OCI-M1 (cell line): ENCODE data around the gene FAM186B.
"Not testable (repeated sequence)": the region's sequence is repeated elsewhere in the genome, so short reads cannot be mapped to it uniquely, and the experiment has no call there.

ENCODE experiments used
- DNase-seq: peaks from one replicate; lab custom pipeline; 2025; lab: John Stamatoyannopoulos, UW

Gene FAM186B

GRCh38 chr12:49605539-49605938, at the start of gene FAM186B:
TSS of gene FAM186B (minus strand) at chr12:49605639. CDS start at chr12:49605477, 162 bp downstream.
- DNase-seq: not testable (repeated sequence)

GRCh38 chr12:49654715-49655114, 49.3 kb upstream of the FAM186B start:
- DNase-seq: no peak

- DNase-seq: no peak
Measured at GRCh38 chr12:49652921-49653520, 47.6 kb upstream of the FAM186B start.

DNA sequence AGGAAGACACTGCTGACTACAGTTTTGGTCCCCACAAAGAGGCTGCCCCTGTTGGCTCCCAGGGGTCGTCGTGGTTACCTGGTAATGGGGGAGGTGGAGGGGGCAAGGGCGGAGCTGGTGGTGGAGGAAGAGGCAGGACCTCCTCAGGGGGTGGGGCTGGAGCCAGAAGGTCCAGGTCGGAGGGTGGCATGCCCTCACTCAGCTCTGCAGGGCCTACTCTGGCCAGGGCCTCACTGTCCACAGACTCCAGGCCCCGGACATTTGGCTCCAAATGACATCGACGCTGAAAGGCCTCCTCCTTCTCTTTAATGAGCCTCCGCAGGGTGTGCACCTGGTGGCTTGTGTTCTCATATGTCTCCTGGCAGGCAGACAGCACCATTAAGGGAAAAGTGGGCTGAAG, 46.4 kb upstream of the FAM186B start:
- no peak for DNase-seq

DNA sequence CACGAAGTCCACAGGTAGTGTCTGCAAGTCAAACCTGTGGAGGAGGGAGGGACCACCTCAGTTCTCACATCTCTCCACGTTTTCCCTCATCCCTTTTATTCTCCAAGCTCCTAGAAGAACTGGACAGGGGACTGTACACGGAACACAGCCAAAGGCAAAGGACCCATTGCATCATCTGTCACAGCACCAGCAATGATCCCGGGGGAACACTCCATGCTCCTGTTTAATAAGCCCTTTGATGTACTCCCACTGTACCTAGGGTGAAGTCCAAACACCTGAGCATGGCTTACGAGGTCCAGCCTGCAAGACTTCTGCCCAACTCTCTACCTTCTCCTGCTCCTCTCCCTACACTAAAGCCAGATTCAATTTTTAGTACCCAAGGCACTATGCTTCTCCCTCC, 44.5 kb upstream of the FAM186B start:
- no peak for DNase-seq

DNA sequence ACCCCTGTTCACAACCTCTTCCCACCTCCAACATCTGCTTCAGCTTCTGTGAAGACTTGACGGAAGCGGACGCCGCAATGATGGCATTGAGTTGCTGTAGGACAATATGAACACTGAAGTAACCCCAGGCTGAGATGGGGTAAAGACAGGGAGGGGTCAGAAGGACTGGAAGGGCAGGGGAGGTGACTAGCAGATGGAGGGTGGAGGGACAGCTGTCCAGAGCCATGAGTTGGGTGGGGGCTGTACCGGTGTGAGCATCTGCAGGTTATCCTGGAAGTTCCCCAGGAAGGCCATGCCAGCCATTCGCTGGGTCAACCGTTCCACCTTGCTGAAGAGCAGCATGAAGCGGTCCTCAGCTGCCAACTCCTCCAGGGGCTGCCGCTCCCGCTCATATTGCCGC, 44.0 kb upstream of the FAM186B start:
- no peak for DNase-seq

DNA sequence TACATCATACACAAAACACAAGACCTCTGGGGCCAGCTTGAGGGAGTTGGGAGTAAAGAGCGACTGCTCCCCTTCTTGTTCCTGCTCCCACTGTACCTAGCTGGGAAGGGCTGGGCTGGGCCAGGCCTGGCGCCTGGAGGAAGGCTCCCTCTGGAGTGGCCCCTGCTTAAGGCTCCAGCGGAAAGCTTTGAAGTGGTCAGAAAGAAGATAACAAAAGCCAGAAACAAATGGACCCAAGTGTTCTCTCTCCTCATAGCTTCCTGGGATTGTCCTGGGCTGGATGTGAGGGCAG, 43.2 kb upstream of the FAM186B start:
- no peak for DNase-seq

DNA sequence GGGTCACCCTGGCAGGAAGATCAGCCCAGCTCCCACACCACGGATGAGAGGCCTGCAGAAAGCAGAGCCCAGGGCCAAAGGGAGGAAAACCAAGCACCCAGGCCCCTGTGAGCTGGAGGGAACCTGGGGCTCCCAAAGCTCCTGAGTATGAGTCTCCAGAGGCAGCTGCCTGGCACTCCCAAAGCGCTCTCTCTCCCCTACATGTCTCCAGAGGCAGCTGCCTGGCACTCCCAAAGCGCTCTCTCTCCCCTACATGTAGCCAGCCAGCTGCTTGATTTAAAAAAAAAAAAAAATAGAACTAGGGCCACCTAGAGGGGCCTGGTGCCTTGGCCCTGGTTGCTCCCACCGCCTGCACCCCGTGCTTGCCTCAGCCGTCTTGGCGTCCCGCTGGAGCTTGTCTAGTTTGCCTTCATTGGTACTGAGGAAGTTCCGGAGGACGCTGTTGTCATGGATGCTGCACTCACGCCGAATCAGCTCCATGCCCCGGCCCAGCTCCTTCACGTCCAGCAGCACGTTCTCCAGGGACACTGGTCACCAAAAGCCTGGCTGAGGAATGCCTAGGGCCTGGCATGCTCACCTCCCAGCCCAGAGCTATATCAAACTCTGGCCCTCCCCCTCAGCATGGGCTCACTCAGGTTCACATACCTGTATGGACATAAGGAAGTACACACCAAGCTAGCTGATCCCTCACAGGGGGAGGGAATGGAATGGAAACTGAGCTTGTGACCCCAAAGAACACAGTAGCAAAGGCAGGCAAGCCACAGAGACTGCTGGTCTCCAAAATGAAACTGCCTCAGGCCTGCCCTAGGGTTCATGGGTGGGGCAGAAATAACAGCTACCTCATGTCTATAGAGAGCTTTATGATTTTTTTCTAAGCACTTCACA, 42.6 kb upstream of the FAM186B start:
- no peak for DNase-seq

- no peak for DNase-seq
Measured at GRCh38 chr12:49646871-49647654, 41.6 kb upstream of the FAM186B start.

DNA sequence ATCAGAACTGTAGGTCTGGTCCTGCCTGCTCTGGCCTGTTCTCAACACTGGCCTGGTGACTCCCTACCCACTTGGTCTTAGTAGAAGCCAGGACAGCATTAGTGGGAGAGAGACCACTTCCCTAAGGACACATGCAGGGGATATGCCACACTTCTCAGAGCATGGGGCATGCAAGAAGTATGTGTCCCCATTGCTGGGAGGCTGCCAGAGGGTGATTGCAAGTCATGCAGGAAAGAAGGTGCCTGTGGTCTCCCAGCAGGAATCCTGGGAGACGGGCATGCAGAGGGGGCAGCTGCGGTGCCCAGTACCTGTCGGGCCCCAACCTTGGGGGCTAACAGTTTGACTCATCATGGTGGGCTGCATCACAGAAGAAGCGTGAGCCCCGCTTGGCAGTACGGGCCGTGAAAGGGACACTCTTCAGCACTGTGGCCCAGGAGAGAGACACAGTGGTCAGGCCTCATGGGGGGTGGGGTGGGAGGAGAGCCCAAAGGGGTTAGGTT, 40.9 kb upstream of the FAM186B start:
- DNase-seq: no peak

DNA sequence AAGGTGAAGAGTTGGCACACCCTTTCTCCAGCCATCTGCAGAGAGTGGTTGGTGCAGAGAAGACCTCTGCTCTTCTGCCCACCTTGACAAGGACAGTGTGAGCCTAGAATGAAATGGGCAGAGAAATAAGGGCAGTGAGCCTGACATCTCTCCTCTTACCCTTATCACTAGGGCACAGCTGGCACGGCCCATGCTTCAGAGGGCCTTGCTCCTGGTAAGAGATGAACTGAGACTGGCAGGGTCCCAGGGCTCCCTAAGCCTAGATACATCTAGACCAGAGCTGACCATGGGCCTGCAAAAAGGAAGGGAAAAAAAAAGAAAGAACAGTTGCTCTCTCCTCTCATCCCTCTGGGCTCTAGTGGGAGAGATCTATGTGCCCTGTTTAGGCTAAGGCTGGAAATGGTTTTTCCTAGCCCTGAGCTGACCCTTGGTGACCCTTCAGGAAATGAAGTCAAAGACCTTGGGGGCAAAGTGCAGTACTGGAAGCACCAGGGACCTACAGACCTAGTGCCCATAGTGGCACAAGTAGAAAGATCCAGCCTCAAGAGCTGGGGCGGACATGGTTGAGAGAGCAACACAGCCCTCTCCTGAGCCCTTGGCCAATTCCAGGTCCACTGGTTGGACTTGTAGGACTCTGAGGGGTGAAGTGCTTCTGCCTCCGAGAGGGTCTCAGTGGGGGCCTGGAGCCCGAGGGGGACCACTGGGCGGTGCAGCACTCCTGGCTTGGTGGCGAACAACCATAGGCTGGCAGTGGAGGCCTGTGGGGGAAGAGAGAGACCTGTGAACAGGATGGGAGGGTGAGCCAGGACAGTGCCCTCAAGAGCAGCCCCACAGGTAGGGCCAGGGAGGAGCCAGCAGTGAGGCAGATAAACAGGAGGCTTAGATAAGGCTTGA, 40.0 kb upstream of the FAM186B start:
- no peak for DNase-seq

DNA sequence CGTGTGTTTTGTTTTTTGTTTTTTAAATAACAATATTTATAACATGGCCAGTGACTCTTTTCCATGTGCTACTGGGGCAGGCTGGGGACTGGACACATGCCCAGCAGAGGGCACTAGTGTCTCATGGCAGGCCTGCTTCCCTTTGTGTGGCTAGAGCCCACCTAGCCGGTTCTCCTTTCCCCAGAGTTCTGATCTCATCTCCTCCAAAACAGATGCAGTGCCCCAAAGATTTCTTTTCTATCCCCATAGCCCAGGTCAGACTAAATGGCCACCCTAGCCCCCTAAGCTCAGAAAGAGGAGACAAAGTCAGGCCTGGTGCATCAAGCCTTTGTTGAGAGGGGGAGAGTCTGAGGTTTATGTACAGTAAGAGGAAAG, 39.2 kb upstream of the FAM186B start:
- DNase-seq: peak; percentile 92

GRCh38 chr12:49643961-49644619, 38.7 kb upstream of the FAM186B start:
- no peak for DNase-seq

- DNase-seq: no peak
Measured at GRCh38 chr12:49643135-49643534, 37.7 kb upstream of the FAM186B start.

- DNase-seq: no peak
Measured at GRCh38 chr12:49642370-49642802, 36.9 kb upstream of the FAM186B start.

DNA sequence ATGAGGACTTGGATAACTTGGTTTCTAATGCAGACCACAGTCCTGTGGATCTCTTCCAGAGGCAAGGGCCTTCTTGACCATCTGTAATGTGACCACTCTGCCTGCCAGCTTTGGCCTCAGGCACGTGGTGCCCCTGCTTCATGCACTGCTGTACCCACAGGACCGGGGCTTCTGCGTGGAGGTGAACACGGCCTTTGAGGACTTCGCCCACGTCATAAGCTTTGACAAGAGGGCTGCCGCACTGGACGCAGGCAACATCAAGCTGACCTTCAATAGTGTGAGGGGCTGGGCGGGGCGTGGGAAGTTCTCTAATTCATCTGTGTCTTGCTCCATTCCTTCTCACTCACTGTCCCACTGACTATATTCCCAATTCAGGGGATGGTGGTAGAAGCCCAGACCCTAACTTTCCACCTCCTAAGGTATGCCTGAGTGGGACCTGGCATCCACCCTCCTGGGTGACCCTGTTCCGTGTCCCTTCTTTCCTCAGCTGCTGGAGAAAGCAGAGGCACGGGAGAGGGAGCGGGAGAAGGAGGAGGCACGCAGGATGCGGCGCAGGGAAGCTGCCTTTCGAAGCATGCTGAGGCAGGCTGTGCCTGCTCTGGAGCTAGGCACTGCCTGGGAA, 36.4 kb upstream of the FAM186B start:
- DNase-seq: no peak

DNA sequence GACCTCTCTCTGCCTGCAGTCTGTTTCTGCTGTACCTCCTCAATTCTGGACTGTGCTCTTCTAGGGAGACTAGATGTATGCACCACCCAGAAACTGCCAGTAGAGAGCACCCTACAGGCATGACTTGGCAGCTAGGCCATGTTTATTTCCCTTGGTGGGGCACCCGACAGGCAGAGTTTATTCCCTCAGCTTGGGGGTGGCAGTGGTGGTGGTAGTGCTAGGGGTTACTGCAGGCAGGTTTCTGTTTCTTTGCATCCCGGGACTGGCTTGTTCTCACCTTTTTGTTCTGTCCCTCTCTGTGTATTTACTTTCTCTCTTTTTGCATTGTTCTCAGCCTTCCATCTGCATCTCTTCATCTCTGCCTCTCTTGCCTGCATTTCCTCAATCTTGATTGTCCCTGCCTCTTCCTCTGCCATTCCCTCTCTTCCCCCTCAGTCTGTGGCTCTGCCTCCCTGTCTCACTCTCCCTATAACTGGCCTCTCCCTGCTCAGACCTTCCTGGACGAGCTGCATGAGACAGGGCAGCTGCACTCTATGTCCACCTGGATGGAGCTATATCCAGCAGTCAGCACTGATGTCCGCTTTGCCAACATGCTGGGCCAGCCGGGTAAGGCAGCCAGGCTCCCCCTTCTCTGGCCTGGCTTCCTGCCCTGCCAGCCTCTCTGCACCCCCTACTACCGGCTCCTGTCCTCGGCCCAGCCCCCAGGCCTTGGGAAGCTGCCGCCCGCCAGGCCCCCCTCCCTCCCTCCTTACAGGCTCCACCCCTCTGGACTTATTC, 31.7 kb upstream of the FAM186B start:
- DNase-seq: peak; percentile 73

GRCh38 chr12:49636574-49636973, 31.1 kb upstream of the FAM186B start:
- no peak for DNase-seq

DNA sequence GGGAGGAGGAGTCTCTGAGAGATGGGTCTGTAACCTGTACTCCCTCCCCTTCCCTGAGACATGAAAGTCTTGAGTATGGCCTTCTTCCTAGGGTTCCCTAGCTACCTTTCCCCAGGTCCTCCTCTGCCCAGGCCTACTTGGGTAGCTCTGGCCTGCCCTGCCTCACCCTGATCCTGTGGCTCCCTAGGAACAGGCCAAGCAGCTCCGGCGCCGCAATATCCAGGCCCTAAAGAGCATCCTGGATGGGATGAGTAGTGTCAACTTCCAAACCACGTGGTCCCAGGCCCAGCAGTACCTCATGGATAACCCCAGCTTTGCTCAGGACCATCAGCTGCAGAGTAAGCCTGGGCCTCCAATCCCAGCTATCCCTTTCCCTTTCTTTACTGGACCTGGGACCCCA, 30.2 kb upstream of the FAM186B start:
- DNase-seq: no peak

GRCh38 chr12:49635036-49635435, 29.6 kb upstream of the FAM186B start:
- DNase-seq: no peak
